Nephron progenitor cell (in vitro differentiated cells): ENCODE measurements around the gene G2E3.
"Not testable (repeated sequence)": the region's sequence is repeated elsewhere in the genome, so short reads cannot be mapped to it uniquely, and the experiment has no call there.

Source experiments
- DNase-seq: peaks from one replicate; pipeline ENCODE4 v3.0.0; 2021
- H3K27ac Mint-ChIP-seq: 2 replicates; pipeline ENCODE4 v1.8.0; 2021; ENCODE audit warnings: mild to moderate bottlenecking, moderate library complexity, mixed read lengths
- H3K27me3 Mint-ChIP-seq: 2 replicates; pipeline ENCODE4 v1.8.0; 2021; ENCODE audit warnings: mild to moderate bottlenecking, low read depth, mixed read lengths; ENCODE audit not compliant: poor library complexity
- H3K36me3 Mint-ChIP-seq: 2 replicates; pipeline ENCODE4 v1.8.0; 2021; ENCODE audit warnings: low read depth, mixed read lengths
- H3K4me1 Mint-ChIP-seq: 2 replicates; pipeline ENCODE4 v1.8.0; 2021; ENCODE audit warnings: mixed read lengths
- H3K4me3 Mint-ChIP-seq: 2 replicates; pipeline ENCODE4 v1.8.0; 2021; ENCODE audit warnings: mild to moderate bottlenecking, moderate library complexity, mixed read lengths
- H3K9me3 Mint-ChIP-seq: 2 replicates; pipeline ENCODE4 v1.8.0; 2021; ENCODE audit warnings: mild to moderate bottlenecking, moderate library complexity, mixed read lengths
- TF ChIP-seq, protein P1 (sequence below): fragments of 200-600 bp; sonication (generic); IDR thresholded peaks from 2 replicates; pipeline ENCODE4 v1.5.0; 2021; ENCODE audit warnings: antibody characterized with exemption

Gene G2E3

DNA sequence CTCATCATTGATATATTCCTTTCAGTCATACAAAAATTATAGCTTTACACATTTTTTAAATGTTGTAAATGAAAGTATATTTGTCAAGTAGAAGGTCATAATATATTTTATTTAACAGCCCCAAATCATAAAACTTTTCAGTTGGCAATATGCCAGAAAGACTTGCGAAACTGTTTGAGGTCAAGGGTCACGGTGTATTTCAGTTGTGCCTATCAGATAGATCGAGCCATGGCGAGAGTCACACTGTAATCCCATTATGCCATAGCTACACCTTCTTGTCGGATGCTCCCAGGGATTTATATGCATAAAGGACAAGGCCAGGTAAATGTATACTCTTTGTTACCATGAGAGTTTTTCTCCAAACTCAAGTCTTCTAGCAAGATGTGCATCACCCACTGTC, 26.7 kb upstream of the G2E3 start:
- H3K36me3 Mint-ChIP-seq: no peaks in the 10 kb centered on the region
- H3K4me3 Mint-ChIP-seq: no peak overlapping the region
- DNase-seq: no peak
- no peak overlapping the region for H3K27ac Mint-ChIP-seq
- TF ChIP-seq, protein P1, sequence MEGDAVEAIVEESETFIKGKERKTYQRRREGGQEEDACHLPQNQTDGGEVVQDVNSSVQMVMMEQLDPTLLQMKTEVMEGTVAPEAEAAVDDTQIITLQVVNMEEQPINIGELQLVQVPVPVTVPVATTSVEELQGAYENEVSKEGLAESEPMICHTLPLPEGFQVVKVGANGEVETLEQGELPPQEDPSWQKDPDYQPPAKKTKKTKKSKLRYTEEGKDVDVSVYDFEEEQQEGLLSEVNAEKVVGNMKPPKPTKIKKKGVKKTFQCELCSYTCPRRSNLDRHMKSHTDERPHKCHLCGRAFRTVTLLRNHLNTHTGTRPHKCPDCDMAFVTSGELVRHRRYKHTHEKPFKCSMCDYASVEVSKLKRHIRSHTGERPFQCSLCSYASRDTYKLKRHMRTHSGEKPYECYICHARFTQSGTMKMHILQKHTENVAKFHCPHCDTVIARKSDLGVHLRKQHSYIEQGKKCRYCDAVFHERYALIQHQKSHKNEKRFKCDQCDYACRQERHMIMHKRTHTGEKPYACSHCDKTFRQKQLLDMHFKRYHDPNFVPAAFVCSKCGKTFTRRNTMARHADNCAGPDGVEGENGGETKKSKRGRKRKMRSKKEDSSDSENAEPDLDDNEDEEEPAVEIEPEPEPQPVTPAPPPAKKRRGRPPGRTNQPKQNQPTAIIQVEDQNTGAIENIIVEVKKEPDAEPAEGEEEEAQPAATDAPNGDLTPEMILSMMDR: no peak
- no peaks in the 10 kb centered on the region for H3K4me1 Mint-ChIP-seq
- H3K27me3 Mint-ChIP-seq: peaks cover 3% of the 10 kb centered on the region
- H3K9me3 Mint-ChIP-seq: peaks cover 5% of the 10 kb centered on the region

DNA sequence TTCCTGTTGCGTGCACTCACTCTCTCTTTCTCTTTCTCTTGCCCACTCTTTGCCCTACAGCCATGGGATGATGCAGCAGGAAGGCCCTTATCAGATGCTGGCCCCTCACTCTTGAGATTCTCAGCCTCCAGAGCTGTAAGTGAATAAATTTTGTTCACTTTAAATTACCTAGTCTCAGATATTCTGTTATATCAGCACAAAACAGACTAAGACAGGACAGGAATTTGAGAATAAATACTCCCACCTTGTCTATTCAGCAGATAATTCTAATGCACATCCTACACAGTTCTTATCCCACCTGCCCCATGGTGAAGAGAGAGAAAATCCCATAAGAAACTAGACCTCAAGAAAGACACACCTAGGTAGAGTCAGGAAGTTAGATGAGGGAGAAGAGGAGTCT, 25.8 kb upstream of the G2E3 start:
- no peak overlapping the region for H3K27ac Mint-ChIP-seq
- H3K4me3 Mint-ChIP-seq: no peak overlapping the region
- no peaks in the 10 kb centered on the region for H3K36me3 Mint-ChIP-seq
- H3K27me3 Mint-ChIP-seq: peaks cover 6% of the 10 kb centered on the region
- no peaks in the 10 kb centered on the region for H3K9me3 Mint-ChIP-seq
- no peaks in the 10 kb centered on the region for H3K4me1 Mint-ChIP-seq
- TF ChIP-seq, protein P1: no peak
- no peak for DNase-seq

DNA sequence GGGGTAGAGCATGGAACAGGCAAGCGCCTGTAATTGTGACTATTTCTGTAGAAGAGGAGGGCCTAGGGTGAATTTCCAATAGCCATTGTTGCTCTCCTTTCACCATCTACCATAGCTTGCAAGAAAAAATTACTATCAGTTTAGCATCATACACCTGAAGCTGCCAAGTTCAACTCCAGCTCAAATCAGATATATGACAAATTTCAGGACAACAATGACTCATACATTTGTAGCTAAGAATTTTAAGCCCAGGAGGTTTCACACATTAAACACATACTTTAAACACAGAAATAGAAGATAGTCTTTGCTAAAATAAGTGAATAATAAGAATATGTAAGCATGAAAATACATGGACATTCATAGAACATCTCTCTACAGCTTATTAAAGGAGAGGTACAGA, 17.6 kb upstream of the G2E3 start:
- Mint-ChIP-seq H3K9me3 (peaks cover 7% of the 10 kb centered on the region), H3K27me3 (peaks cover 12% of the 10 kb centered on the region), H3K36me3 (no peaks in the 10 kb centered on the region), H3K4me3 (no peak overlapping the region), H3K4me1 (no peaks in the 10 kb centered on the region), H3K27ac (no peak overlapping the region)
- DNase-seq: no peak
- TF ChIP-seq, protein P1: no peak

DNA sequence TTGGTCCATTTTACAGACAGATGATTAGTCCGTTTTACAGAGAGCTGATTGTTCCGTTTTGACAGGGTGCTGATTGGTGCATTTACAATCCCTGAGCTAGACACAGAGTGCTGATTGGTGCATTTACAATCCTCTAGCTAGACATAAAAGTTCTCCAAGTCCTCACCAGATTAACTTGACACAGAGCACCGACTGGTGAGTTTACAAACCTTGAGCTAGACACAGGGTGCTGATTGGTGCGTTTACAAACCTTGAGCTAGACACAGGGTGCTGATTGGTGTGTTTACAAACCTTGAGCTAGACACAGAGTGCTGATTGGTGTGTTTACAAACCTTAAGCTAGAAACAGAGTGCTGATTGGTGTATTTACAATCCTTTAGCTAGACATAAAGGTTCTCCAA, 12.2 kb upstream of the G2E3 start:
- H3K4me1 Mint-ChIP-seq, H3K27me3 Mint-ChIP-seq, H3K4me3 Mint-ChIP-seq, H3K36me3 Mint-ChIP-seq, DNase-seq, H3K27ac Mint-ChIP-seq: not testable (repeated sequence)
- peaks cover 16% of the 10 kb centered on the region for H3K9me3 Mint-ChIP-seq

DNA sequence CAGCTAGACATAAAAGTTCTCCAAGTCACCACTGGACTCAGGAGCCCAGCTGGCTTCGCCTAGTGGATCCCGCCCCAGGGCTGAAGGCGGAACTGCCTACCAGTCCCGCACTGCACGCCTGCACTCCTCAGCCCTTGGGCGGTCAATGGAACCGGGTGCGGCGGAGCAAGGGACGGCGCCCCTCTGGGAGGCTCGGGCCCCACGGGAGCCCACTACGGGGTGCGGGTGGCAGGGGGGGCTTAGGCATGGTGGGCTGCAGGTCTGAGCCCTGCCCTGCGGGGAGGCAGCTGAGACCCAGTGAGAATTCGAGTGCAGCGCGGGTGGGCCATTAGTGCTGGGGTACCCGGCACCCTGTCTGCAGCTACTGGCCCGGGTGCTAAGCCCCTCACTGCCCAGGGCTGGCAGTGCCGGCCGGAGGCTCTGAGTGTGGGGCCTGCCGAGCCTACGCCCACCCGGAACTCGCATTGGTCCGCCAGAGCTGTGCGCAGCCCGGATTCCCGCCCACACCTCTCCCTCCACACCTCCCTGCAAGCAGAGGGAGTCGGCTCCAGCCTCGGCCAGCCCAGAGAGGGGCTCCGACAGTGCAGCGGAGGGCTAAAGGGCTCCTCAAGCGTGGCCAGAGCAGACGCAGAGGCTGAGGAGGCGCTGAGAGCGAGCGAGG, 11.4 kb upstream of the G2E3 start:
- TF ChIP-seq, protein P1: no peak
- no peak for DNase-seq
- H3K9me3 Mint-ChIP-seq: peaks cover 16% of the 10 kb centered on the region
- no peak overlapping the region for H3K4me3 Mint-ChIP-seq
- peaks cover 6% of the 10 kb centered on the region for H3K4me1 Mint-ChIP-seq
- H3K27ac Mint-ChIP-seq: no peak overlapping the region
- H3K27me3 Mint-ChIP-seq: peaks cover 6% of the 10 kb centered on the region
- no peaks in the 10 kb centered on the region for H3K36me3 Mint-ChIP-seq

DNA sequence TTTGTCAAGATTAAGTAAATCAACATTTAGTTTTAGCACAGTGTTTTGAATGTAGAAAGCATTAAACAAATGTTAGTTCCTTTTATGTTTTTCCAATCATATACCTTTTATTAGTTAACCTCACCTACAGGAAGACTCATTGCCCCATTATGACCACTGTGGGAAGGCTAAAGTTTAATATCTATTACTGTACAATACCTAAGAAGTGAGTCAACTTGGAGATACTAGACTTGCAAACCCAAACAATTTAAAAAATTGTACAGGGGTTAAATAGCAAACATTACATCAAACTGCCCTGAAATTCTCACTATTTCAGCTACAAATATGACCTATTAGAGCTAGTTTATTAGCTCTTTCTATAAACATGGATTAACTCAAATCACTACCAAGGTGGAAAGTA, 8.6 kb upstream of the G2E3 start:
- DNase-seq: no peak
- Mint-ChIP-seq H3K27me3 (peaks cover 6% of the 10 kb centered on the region), H3K9me3 (peaks cover 15% of the 10 kb centered on the region), H3K36me3 (no peaks in the 10 kb centered on the region), H3K27ac (no peak overlapping the region), H3K4me1 (peaks cover 6% of the 10 kb centered on the region), H3K4me3 (no peak overlapping the region)
- TF ChIP-seq, protein P1: no peak
